ENCODE measurements around the gene NAA25.

NAA25 gene

GRCh38 chr12:112122823-112123690 is 14.5 kb upstream of the NAA25 start:
- Histone ChIP-seq H3K36me3 (no peaks in the 10 kb centered on the region), H3K4me3 (ENCODE audit: low read depth, low read length) (no peak overlapping the region), H3K9me3 (ENCODE audit: severe bottlenecking) (no peaks in the 10 kb centered on the region), H3K27me3 (ENCODE audit: insufficient read depth, low read depth, severe bottlenecking) (no peaks in the 10 kb centered on the region), H3K27ac (no peak overlapping the region)
- no peak for TF ChIP-seq CTCF (IDR thresholded peaks at IDR 0.05; ENCODE audit: low read depth, low read length)
- no peak for DNase-seq

GRCh38 chr12:112121780-112122565 is 13.4 kb upstream of the NAA25 start:
- no peak for TF ChIP-seq CTCF (IDR thresholded peaks at IDR 0.05; ENCODE audit: low read depth, low read length)
- no peak overlapping the region for H3K4me3 ChIP-seq (ENCODE audit: low read depth, low read length)
- DNase-seq = no peak
- no peaks in the 10 kb centered on the region for H3K36me3 ChIP-seq
- no peaks in the 10 kb centered on the region for H3K9me3 ChIP-seq (ENCODE audit: severe bottlenecking)
- H3K27me3 ChIP-seq (ENCODE audit: insufficient read depth, low read depth, severe bottlenecking) = no peaks in the 10 kb centered on the region
- no peak overlapping the region for H3K27ac ChIP-seq

- Histone ChIP-seq H3K27me3 (ENCODE audit: insufficient read depth, low read depth, severe bottlenecking) (no peaks in the 10 kb centered on the region), H3K4me3 (ENCODE audit: low read depth, low read length) (no peak overlapping the region), H3K27ac (no peak overlapping the region), H3K9me3 (ENCODE audit: severe bottlenecking) (no peaks in the 10 kb centered on the region), H3K36me3 (no peaks in the 10 kb centered on the region)
- DNase-seq = no peak
- no peak for TF ChIP-seq CTCF (IDR thresholded peaks at IDR 0.05; ENCODE audit: low read depth, low read length)
These were observed 9.1 kb upstream of the NAA25 start for GRCh38 chr12:112117685-112118084.

GRCh38 chr12:112116232-112117060 is 7.9 kb upstream of the NAA25 start:
- DNase-seq = peak; percentile 61
- H3K27ac ChIP-seq = peak overlapping the region; percentile 53
- H3K36me3 ChIP-seq = no peaks in the 10 kb centered on the region
- no peaks in the 10 kb centered on the region for H3K27me3 ChIP-seq (ENCODE audit: insufficient read depth, low read depth, severe bottlenecking)
- TF ChIP-seq CTCF (IDR thresholded peaks at IDR 0.05; ENCODE audit: low read depth, low read length) = no peak
- peak overlapping the region; percentile 7 for H3K4me3 ChIP-seq (ENCODE audit: low read depth, low read length)
- H3K9me3 ChIP-seq (ENCODE audit: severe bottlenecking) = no peaks in the 10 kb centered on the region

GRCh38 chr12:112115259-112116045 is 6.9 kb upstream of the NAA25 start:
- Histone ChIP-seq H3K4me3 (ENCODE audit: low read depth, low read length) (no peak overlapping the region), H3K27me3 (ENCODE audit: insufficient read depth, low read depth, severe bottlenecking) (no peaks in the 10 kb centered on the region), H3K36me3 (no peaks in the 10 kb centered on the region), H3K9me3 (ENCODE audit: severe bottlenecking) (no peaks in the 10 kb centered on the region), H3K27ac (no peak overlapping the region)
- no peak for DNase-seq
- no peak for TF ChIP-seq CTCF (IDR thresholded peaks at IDR 0.05; ENCODE audit: low read depth, low read length)

Measured in WERI-Rb-1 (cell line).